Pancreas (tissue), 10 donors: ENCODE data around the gene GCLC. TPM values are rescaled to one million over a fixed set of nuclear protein-coding genes. Genes with fewer than 3 reads are reported as not detected.
A peak's percentile ranks its signal among the peaks of the same experiment; 100 is the strongest.

Source experiments
- ATAC-seq, 4 donors: fragments of 200-7000 bp; cut with Tn5 transposase; one replicate each; pipeline versions ENCODE4 v1.8.0 to v1.9.1; 2020; ENCODE audit warnings: mild to moderate bottlenecking in 4 of 4, moderate library complexity in 4 of 4
- DNase-seq, 6 donors: peaks; one replicate each; pipeline ENCODE4 v3.0.0-alpha.2; 2020
- FAIRE-seq: peaks from 2 replicates; lab custom pipeline; 2012; peaks lifted over from hg19 to GRCh38; lab: Jason Lieb, UNC
- H3K27ac ChIP-seq, 4 donors: fragments of 200-600 bp; sonication (generic); 1 replicate in 3 of 4; 2 replicates in 1 of 4; pipeline versions ENCODE4 v1.5.0 to v1.8.0; 2020
- H3K27me3 ChIP-seq, 4 donors: fragments of 200-600 bp; one replicate each; pipeline ENCODE4 v1.8.0; 2021
- H3K36me3 ChIP-seq, 3 donors: fragments of 200-600 bp; sonication (generic) in 1 of 3; one replicate each; pipeline versions ENCODE4 v1.5.0 to v1.8.0; 2020 to 2021
- H3K4me1 ChIP-seq, 3 donors: fragments of 200-600 bp; one replicate each; pipeline ENCODE4 v1.8.0; 2021
- H3K4me3 ChIP-seq, 4 donors: fragments of 200-600 bp; sonication (generic) in 2 of 4; one replicate each; pipeline versions ENCODE4 v1.5.0 to v1.8.0; 2020 to 2021
- H3K9me3 ChIP-seq, 4 donors: fragments of 200-600 bp; one replicate each; pipeline ENCODE4 v1.8.0; 2021
- CTCF ChIP-seq, 4 donors: fragments of 200-600 bp; sonication (generic) in 3 of 4; IDR thresholded peaks; one replicate each; pipeline versions ENCODE4 v1.5.0 to v1.8.0; 2021; ENCODE audit warnings: antibody characterized with exemption in 4 of 4
- WGBS, 2 donors: extraction: QIAGEN DNeasy Blood & Tissue Kit; methylation state at CpG; one replicate each; pipeline ENCODE4 v1.1.7; 2013; 5-methylcytosine and 5-hydroxymethylcytosine counted together
- intact Hi-C, 3 donors: fragments of 100-400 bp; cut with DNase I; formaldehyde crosslinking; loops; one replicate each; pipeline versions ENCODE4 v1.11.1 to v1.14.2; 2022
- polyA plus RNA-seq, 2 donors: library from polyadenylated mRNA; stranded (reverse); fragments of 200-250 nt; gene quantifications; one replicate each; pipeline ENCODE4 v1.2.3, GENCODE V29; 2013
- total RNA-seq, 6 donors: library from RNA; stranded (reverse); fragmentation: NEBNext Ultra II Directional in 4 of 6; extraction: Animal tissue kit (Norgen Biotek cat#: 25700) in 4 of 6; gene quantifications; one replicate each; pipeline versions ENCODE4 v1.2.1 to v1.2.4, GENCODE V29; 2021 to 2023
- donor health status: healthy with polysubstance abuse.
- donor health status: DM: no; HTN: no; CAD: no; lungs with moderate emphysema.
- donor health status: DM: no; HTN: no; CAD: no.
- donor health status: control.
- donor health status: control.
- donor health status: Bipolar disorder and iron deficiency.
- donor health status: DM: yes; HTN: yes; CAD: no.
- donor health status: DM: no; HTN: no; CAD: no.
- donor health status: DM: no; HTN: no; CAD: no.
- donor health status: DM: yes; HTN: yes; CAD: no.

The GCLC gene
- total and polyA plus RNA-seq, 8 donors, result 5.9 to 29.5 (median 16.8) TPM

- WGBS, 2 donors, result 19 to 20% methylated on average over 5 of the region's 5 CpGs
- no peak for TF ChIP-seq CTCF (IDR thresholded peaks at IDR 0.05)
- no peak for FAIRE-seq
- intact Hi-C loops, result no loop called here
- peak; percentile 78 to 92 (median 89) for ATAC-seq
- Histone ChIP-seq H3K27ac (peak overlapping the region in 3 of 4 donors; percentile 10 to 64 (median 42)), H3K27me3 (no peaks in the 10 kb centered on the region), H3K4me3 (no peak overlapping the region), H3K36me3 (no peaks in the 10 kb centered on the region), H3K9me3 (no peaks in the 10 kb centered on the region), H3K4me1 (peaks cover 10 to 41% (median 26%) of the 10 kb centered on the region in 3 donors)
- DNase-seq, result peak in 4 of 6 donors; percentile 45 to 57 (median 54)
These were observed 14.6 kb downstream of the GCLC start for GRCh38 chr6:53530346-53530745.

GRCh38 chr6:53529324-53530036 lies 15.4 kb downstream of the GCLC start:
- WGBS, 2 donors, result 82% methylated on average over 5 of the region's 5 CpGs
- Histone ChIP-seq H3K4me1 (peaks cover 13 to 49% (median 34%) of the 10 kb centered on the region in 3 donors), H3K4me3 (no peak overlapping the region), H3K27ac (peak overlapping the region in 2 of 4 donors; percentile 42 to 64), H3K9me3 (no peaks in the 10 kb centered on the region), H3K36me3 (no peaks in the 10 kb centered on the region), H3K27me3 (no peaks in the 10 kb centered on the region)
- no peak for TF ChIP-seq CTCF (IDR thresholded peaks at IDR 0.05)
- peak in 1 of 4 donors; percentile 7 for ATAC-seq
- peak in 1 of 6 donors; percentile 25 for DNase-seq
- no peak for FAIRE-seq
- intact Hi-C loops, result loop anchor here in 1 of 3 donors (10.0 kb wide), 1 partner anchor 115 kb away; no protein-coding TSS in a partner anchor

- TF ChIP-seq CTCF (IDR thresholded peaks at IDR 0.05), result no peak
- no peak for ATAC-seq
- Histone ChIP-seq H3K4me1 (peaks cover 19 to 61% (median 47%) of the 10 kb centered on the region in 3 donors), H3K36me3 (no peaks in the 10 kb centered on the region), H3K27ac (no peak overlapping the region), H3K4me3 (no peak overlapping the region), H3K27me3 (no peaks in the 10 kb centered on the region), H3K9me3 (no peaks in the 10 kb centered on the region)
- no peak for FAIRE-seq
- intact Hi-C loops, result loop anchor here in 1 of 3 donors (10.0 kb wide), 1 partner anchor 117 kb away; no protein-coding TSS in a partner anchor
- DNase-seq, result no peak
These were observed 16.8 kb downstream of the GCLC start for GRCh38 chr6:53528107-53528506.

DNA sequence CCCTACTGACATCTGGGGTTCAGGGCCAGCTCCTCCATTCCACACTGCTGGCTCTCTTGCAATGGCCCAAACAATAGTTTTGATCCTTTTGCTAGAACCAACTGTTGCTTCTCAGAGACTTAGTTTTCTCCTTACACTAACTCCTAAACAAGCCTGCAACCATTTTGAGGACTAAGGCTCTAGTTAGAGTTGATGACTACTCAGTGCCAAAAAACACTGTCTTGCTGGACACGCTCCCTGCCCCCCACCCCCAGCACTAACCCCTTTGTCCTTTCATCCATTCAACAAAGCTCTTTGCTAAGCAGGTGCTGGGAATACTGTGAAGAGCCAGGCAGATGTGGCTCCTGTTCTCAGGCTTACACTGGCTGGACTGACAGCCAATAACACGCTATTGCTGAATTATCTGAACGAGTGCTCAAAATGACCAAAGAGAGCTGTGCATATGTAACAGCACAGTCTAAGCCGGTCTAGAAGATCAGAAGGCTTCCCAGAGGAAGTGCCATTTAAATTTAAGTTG lies 17.6 kb downstream of the GCLC start:
- intact Hi-C loops, result loop anchor here in 1 of 3 donors (10.0 kb wide), 1 partner anchor 117 kb away; no protein-coding TSS in a partner anchor
- ATAC-seq (no peak), FAIRE-seq (no peak), DNase-seq (no peak)
- 61 to 71% methylated on average over 4 of the region's 4 CpGs for WGBS, 2 donors
- peaks cover 24 to 56% (median 47%) of the 10 kb centered on the region in 3 donors for H3K4me1 ChIP-seq
- no peak overlapping the region for H3K4me3 ChIP-seq
- H3K27me3 ChIP-seq, result no peaks in the 10 kb centered on the region
- no peak for TF ChIP-seq CTCF (IDR thresholded peaks at IDR 0.05)
- no peaks in the 10 kb centered on the region for H3K9me3 ChIP-seq
- no peak overlapping the region for H3K27ac ChIP-seq
- no peaks in the 10 kb centered on the region for H3K36me3 ChIP-seq
